ENCODE results near the gene BDH2. TPM values are rescaled to one million over a fixed set of nuclear protein-coding genes. Genes with fewer than 3 reads are reported as not detected.
A peak's percentile ranks its signal among the peaks of the same experiment; 100 is the strongest.

Gene BDH2
- total RNA-seq, 1 donor from 2014 or later, result 42.0 TPM

DNA sequence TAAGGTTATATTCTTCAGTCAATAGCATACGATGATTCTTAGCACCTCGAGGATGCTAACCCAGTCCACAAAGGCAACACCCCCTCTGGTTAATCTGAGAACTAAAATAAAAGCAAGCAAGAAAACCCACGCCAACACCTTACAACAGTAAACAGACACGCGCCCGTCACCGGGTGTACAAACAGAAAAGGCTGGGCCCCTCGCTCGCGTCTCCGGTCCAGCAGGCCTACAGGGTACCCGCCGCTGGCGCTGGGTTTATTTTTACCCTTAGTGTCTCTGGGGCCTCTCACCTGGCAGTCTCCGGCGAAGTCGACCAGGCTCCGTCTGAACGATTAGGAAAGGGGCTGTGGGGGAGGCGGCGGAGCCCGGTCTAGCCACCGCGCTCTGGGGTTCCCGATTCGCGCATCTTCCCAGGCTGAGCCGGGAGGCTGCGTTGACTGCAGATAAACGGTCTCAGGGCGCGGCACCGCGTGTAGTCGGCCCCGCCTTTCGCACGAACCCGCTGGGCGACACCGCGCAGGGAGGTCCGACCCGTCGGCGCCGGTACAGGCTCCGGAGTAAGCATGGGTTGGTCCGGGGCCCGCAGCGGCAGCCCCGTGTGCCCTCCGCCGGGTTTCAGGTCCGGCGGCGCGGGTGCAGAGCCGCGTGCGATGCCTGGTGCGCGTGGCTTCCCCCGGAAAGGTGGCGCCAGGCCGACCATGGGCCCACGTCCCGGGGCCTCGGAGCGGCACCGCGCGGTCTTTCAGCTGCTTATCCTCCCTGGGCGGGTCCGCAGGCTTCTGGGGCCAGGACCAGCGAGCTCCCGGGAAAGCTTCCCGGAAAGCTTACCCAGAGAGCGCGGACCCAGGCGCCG lies 23.5 kb downstream of the BDH2 start:
- Histone ChIP-seq H3K36me3 (peaks cover 0 to 8% of the 10 kb centered on the region in 2 donors), H3K27ac (peak overlapping the region; percentile 93), H3K4me1 (peaks cover 20% of the 10 kb centered on the region), H3K4me3 (peak overlapping the region; percentile 65 to 78), H3K27me3 (no peaks in the 10 kb centered on the region), H3K9me3 (no peaks in the 10 kb centered on the region)
- intact Hi-C loops (cut with DNase I), result loop anchor here (5.0 kb wide), 1 partner anchor 249 kb away; the partner anchor contains the start of gene UBE2D3
- TF ChIP-seq, protein P1, sequence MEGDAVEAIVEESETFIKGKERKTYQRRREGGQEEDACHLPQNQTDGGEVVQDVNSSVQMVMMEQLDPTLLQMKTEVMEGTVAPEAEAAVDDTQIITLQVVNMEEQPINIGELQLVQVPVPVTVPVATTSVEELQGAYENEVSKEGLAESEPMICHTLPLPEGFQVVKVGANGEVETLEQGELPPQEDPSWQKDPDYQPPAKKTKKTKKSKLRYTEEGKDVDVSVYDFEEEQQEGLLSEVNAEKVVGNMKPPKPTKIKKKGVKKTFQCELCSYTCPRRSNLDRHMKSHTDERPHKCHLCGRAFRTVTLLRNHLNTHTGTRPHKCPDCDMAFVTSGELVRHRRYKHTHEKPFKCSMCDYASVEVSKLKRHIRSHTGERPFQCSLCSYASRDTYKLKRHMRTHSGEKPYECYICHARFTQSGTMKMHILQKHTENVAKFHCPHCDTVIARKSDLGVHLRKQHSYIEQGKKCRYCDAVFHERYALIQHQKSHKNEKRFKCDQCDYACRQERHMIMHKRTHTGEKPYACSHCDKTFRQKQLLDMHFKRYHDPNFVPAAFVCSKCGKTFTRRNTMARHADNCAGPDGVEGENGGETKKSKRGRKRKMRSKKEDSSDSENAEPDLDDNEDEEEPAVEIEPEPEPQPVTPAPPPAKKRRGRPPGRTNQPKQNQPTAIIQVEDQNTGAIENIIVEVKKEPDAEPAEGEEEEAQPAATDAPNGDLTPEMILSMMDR (IDR thresholded peaks at IDR 0.05), result peak in 1 of 3 experiments; percentile 18
- TF ChIP-seq POLR2A (IDR thresholded peaks at IDR 0.05) (no peak), POLR2AphosphoS5 (IDR thresholded peaks at IDR 0.05; ENCODE audit: insufficient read depth in 1 of 2, low read depth in 1 of 2) (peak in 1 of 2 donors; percentile 66)
- DNase-seq (ENCODE audit: extremely low spot score in 2 of 2), result no peak

DNA sequence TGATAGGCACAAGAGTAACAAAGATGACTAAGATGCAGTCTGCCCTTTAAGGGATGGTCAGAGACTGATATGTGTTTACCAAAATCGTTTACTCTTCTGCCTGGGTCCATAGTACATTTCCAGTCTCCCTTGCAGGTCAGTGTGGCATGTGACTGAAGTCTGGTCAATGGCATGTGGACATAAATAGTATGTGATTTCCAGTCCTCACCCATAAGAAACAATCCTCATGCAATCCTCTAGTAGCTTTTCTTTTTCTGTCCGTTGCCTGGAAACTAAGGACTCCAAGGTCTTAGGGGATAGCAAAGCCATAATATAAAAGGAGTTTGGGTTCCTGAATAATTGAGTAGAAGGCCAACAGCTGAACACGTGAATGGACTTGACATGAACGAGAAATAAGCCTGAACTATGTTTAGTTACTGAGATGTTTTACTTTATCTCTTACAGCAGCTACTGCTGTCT lies 24.2 kb downstream of the BDH2 start:
- DNase-seq (ENCODE audit: extremely low spot score in 2 of 2), result no peak
- intact Hi-C loops (cut with DNase I), result loop anchor here (5.0 kb wide), 1 partner anchor 248 kb away; the partner anchor contains the start of gene UBE2D3
- H3K27ac ChIP-seq, result peak overlapping the region; percentile 93
- H3K4me1 ChIP-seq, result peaks cover 20% of the 10 kb centered on the region
- no peak for TF ChIP-seq POLR2AphosphoS5 (IDR thresholded peaks at IDR 0.05; ENCODE audit: insufficient read depth in 1 of 2, low read depth in 1 of 2)
- TF ChIP-seq, protein P1 (IDR thresholded peaks at IDR 0.05), result no peak
- TF ChIP-seq POLR2A (IDR thresholded peaks at IDR 0.05), result no peak
- H3K9me3 ChIP-seq, result no peaks in the 10 kb centered on the region
- H3K27me3 ChIP-seq, result no peaks in the 10 kb centered on the region
- peak overlapping the region; percentile 65 to 78 for H3K4me3 ChIP-seq
- peaks cover 0 to 1% of the 10 kb centered on the region in 2 donors for H3K36me3 ChIP-seq

DNA sequence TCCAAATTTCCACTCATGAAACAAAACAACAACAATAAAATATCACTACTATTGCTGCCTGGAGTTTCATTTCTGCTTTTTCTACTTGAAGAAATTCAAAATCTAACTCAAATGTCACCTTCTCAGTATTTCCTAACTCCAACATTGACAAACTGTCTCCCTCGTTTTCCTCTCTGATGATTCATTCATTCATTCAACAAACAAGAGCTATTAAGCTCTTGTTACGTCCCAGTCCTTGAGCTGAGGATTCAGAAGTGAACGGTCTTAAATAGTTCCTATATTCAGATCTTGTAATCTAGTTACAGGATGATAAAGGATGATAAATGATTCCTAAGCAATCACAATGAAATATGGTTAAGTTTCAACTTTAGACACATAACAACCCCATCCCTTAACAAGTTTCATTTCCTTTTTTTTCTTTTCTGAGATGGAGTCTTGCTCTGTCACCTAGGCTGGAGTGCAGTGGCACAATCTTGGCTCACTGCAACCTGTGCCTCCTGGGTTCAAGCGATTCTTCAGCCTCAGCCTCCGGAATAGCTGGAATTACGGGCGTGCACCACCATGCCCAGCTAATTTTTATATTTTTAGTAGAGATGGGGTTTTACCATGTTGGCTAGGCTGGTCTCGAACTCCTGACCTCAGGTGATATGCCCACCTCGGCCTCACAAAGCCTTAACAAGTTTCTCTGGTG lies 24.7 kb downstream of the BDH2 start:
- Histone ChIP-seq H3K4me3 (peak overlapping the region; percentile 65 to 78), H3K27ac (no peak overlapping the region), H3K27me3 (no peaks in the 10 kb centered on the region), H3K4me1 (peaks cover 20% of the 10 kb centered on the region), H3K9me3 (no peaks in the 10 kb centered on the region), H3K36me3 (no peaks in the 10 kb centered on the region)
- intact Hi-C loops (cut with DNase I), result loop anchor here (5.0 kb wide), 1 partner anchor 248 kb away; the partner anchor contains the start of gene UBE2D3
- no peak for DNase-seq (ENCODE audit: extremely low spot score in 2 of 2)
- TF ChIP-seq, protein P1 (IDR thresholded peaks at IDR 0.05), result no peak
- no peak for TF ChIP-seq POLR2A (IDR thresholded peaks at IDR 0.05)
- no peak for TF ChIP-seq POLR2AphosphoS5 (IDR thresholded peaks at IDR 0.05; ENCODE audit: insufficient read depth in 1 of 2, low read depth in 1 of 2)

DNA sequence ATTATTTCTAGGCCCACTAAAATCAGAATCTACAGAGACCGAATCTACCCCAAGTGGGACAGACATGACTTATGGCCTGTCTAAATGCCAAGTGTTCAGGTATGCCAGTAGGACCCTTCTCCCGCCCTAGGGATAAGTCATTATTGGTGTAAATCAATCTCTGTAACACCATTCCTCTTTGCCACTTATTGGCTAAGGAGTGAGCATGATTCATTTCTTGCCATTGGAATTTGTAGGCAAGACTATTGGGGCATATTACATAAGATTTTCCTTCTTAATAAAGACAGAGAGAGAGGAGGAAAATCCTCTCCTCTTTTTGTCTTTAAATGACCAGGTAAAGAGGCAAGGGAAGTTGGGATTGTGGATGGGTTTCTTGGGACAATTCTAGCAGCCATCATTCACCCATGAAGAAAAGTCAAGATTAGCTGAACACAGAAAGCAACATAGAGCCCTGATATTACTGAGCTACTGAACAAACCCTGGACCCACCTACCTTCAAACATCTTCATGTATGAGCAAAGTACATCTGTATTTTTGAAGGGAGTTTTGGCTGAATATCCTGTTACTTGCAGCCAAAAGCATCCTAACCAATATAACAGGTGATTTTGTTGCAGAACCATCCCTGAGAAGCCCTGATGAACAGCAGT lies 25.7 kb downstream of the BDH2 start:
- intact Hi-C loops (cut with DNase I), result no loop called here

More for the DNA sequence above, 25.7 kb downstream of the BDH2 start:
- H3K4me1 ChIP-seq, result peaks cover 20% of the 10 kb centered on the region
- H3K4me3 ChIP-seq, result no peak overlapping the region
- no peak overlapping the region for H3K27ac ChIP-seq
- H3K9me3 ChIP-seq, result no peaks in the 10 kb centered on the region
- no peaks in the 10 kb centered on the region for H3K27me3 ChIP-seq
- no peak for DNase-seq (ENCODE audit: extremely low spot score in 2 of 2)
- TF ChIP-seq POLR2A (IDR thresholded peaks at IDR 0.05) (no peak), POLR2AphosphoS5 (IDR thresholded peaks at IDR 0.05; ENCODE audit: insufficient read depth in 1 of 2, low read depth in 1 of 2) (no peak)
- TF ChIP-seq, protein P1 (IDR thresholded peaks at IDR 0.05), result no peak
- no peaks in the 10 kb centered on the region for H3K36me3 ChIP-seq

All from vagina (tissue), 2 donors.